Ovary (tissue), 9 donors: Measurements from ENCODE around the gene FAM149B1. TPM values are rescaled to one million over a fixed set of nuclear protein-coding genes. Genes with fewer than 3 reads are reported as not detected.

Source experiments
- DNase-seq, 5 donors: peaks; one replicate each; pipeline ENCODE4 v3.0.0-alpha.2; 2019 to 2020
- H3K27ac ChIP-seq, 2 donors: fragments of 200-600 bp; one replicate each; pipeline versions ENCODE4 v1.5.1 to v1.8.0; 2019 to 2022
- H3K27me3 ChIP-seq: fragments of 200-600 bp; one replicate; pipeline ENCODE4 v1.8.0; 2022
- H3K36me3 ChIP-seq: fragments of 200-600 bp; sonication (generic); one replicate; pipeline ENCODE4 v1.5.1; 2019
- H3K4me1 ChIP-seq: one replicate; pipeline ENCODE4 v1.8.1; 2013; ENCODE audit warnings: mild to moderate bottlenecking, moderate library complexity; ENCODE audit not compliant: insufficient read depth
- H3K4me3 ChIP-seq: fragments of 200-600 bp; sonication (generic); one replicate; pipeline ENCODE4 v1.5.1; 2017
- H3K9me3 ChIP-seq, 2 donors: fragments of 200-600 bp in 1 of 2; sonication (generic) in 1 of 2; one replicate each; pipeline versions ENCODE4 v1.5.1 to v1.8.1; 2013 to 2019; ENCODE audit warnings: mild to moderate bottlenecking in 1 of 2, moderate library complexity in 1 of 2
- EP300 ChIP-seq: sonication (generic); formaldehyde crosslinking; IDR thresholded peaks from one replicate; pipeline ENCODE4 v1.6.1; 2017; ENCODE audit warnings: antibody characterized with exemption
- POLR2A ChIP-seq: fragments of 450-650 bp; IDR thresholded peaks from one replicate; pipeline ENCODE4 v1.6.1; 2017; ENCODE audit warnings: antibody characterized with exemption, mild to moderate bottlenecking, moderate library complexity
- WGBS, 3 donors: extraction: QIAGEN DNeasy Blood & Tissue Kit in 1 of 3; methylation state at CpG; one replicate each; pipeline versions ENCODE4 v1.1.5 to v1.1.7; 2013 to 2017; 5-methylcytosine and 5-hydroxymethylcytosine counted together
- intact Hi-C, 4 donors: fragments of 100-400 bp; cut with DNase I; formaldehyde crosslinking; loops; one replicate each; pipeline versions ENCODE4 v1.11.0 to v1.15.1; 2022 to 2023
- polyA plus RNA-seq, 2 donors: library from polyadenylated mRNA; stranded (reverse); fragments of 200-250 nt in 1 of 2; fragments of 350-450 nt in 1 of 2; fragmentation: Illumina TruSeq in 1 of 2; extraction: RNeasy Lipid Tissue Mini Kit (QIAGEN cat#74804) in 1 of 2; gene quantifications; one replicate each; pipeline ENCODE4 v1.2.3, GENCODE V29; 2013 to 2014
- total RNA-seq, 7 donors: library from RNA; depleted of rRNA in 2 of 7; stranded (reverse); fragments of >200 nt in 2 of 7; fragmentation: NEBNext Ultra II Directional in 3 of 7; extraction: Animal tissue kit (Norgen Biotek cat#: 25700) in 3 of 7; gene quantifications; one replicate each; pipeline versions ENCODE4 v1.1.0 to v1.2.4, GENCODE V29; 2016 to 2023
- TF ChIP-seq, protein P1 (sequence below), 3 donors: fragments of 450-650 bp in 2 of 3; fragments of 200-600 bp in 1 of 3; IDR thresholded peaks; one replicate each; pipeline versions ENCODE4 v1.5.1 to v1.8.0; 2016 to 2022; ENCODE audit warnings: antibody characterized with exemption in 3 of 3, mild to moderate bottlenecking in 1 of 3
- donor health status: DM: no; HTN: no; CAD: no; lungs with moderate emphysema.
- donor health status: DM: no; HTN: no; CAD: no.
- donor health status: Bipolar disorder and iron deficiency.
- donor health status: DM: yes; HTN: yes; CAD: no.
- donor health status: DM: no; HTN: no; CAD: no.
- donor health status: DM: yes; HTN: yes; CAD: no.

The FAM149B1 gene
- total and polyA plus RNA-seq, 9 donors = 11.7 to 34.8 (median 23.2) TPM

DNA sequence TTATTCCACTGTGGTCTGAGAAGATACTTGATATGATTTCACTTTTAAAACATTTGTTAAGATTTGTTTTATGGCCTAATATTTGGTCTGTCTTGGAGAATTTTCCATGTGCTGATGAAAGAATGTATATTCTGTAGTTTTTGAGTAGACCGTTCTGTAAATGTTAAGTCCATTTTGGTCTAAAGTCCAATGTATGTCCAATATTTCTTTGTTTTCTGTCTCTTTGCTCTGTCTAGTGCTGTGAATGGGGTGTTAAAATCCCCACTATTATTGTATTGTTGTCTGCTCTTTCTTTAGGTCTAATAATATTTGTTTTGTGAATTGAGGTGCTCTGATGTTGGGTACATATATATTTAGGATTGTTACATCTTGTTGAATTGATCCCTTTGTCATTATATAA lies 47.8 kb downstream of the FAM149B1 start:
- H3K4me3 ChIP-seq = no peak overlapping the region
- no peak overlapping the region for H3K27ac ChIP-seq
- DNase-seq = no peak
- 87 to 100% (median 98%) methylated on average over 1 of the region's 1 CpG for WGBS, 3 donors
- no peaks in the 10 kb centered on the region for H3K4me1 ChIP-seq
- TF ChIP-seq POLR2A = no peak
- TF ChIP-seq, protein P1, sequence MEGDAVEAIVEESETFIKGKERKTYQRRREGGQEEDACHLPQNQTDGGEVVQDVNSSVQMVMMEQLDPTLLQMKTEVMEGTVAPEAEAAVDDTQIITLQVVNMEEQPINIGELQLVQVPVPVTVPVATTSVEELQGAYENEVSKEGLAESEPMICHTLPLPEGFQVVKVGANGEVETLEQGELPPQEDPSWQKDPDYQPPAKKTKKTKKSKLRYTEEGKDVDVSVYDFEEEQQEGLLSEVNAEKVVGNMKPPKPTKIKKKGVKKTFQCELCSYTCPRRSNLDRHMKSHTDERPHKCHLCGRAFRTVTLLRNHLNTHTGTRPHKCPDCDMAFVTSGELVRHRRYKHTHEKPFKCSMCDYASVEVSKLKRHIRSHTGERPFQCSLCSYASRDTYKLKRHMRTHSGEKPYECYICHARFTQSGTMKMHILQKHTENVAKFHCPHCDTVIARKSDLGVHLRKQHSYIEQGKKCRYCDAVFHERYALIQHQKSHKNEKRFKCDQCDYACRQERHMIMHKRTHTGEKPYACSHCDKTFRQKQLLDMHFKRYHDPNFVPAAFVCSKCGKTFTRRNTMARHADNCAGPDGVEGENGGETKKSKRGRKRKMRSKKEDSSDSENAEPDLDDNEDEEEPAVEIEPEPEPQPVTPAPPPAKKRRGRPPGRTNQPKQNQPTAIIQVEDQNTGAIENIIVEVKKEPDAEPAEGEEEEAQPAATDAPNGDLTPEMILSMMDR (IDR thresholded peaks at IDR 0.05) = no peak
- no peaks in the 10 kb centered on the region for H3K27me3 ChIP-seq
- H3K36me3 ChIP-seq = no peaks in the 10 kb centered on the region
- intact Hi-C loops = no loop called here
- no peaks in the 10 kb centered on the region for H3K9me3 ChIP-seq

DNA sequence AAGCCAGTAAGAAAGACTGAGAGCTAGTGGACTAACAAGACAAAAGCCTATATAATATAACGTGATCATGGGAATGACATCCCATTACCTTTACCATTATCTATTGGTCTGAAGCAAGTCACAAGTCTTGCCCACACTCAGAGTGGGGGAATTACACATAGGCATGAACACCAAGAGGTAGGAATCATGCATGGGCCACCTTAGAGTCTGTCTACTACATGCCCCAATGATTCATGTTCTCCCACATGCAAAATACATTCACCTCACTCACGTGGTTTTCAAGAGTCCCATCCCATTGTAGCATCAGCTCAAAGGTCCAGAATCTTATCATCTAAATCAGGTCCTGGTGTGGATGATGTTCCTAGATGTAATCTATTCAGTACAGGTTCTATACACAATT lies 49.7 kb downstream of the FAM149B1 start:
- no peaks in the 10 kb centered on the region for H3K9me3 ChIP-seq
- H3K4me1 ChIP-seq = no peaks in the 10 kb centered on the region
- H3K4me3 ChIP-seq = no peak overlapping the region
- WGBS, 3 donors = 97 to 100% (median 98%) methylated on average over 2 of the region's 2 CpGs
- no peak for DNase-seq
- TF ChIP-seq EP300 = no peak
- TF ChIP-seq, protein P1 (IDR thresholded peaks at IDR 0.05) = no peak
- TF ChIP-seq POLR2A = no peak
- intact Hi-C loops = no loop called here
- H3K27me3 ChIP-seq = no peaks in the 10 kb centered on the region
- no peaks in the 10 kb centered on the region for H3K36me3 ChIP-seq
- H3K27ac ChIP-seq = no peak overlapping the region

DNA sequence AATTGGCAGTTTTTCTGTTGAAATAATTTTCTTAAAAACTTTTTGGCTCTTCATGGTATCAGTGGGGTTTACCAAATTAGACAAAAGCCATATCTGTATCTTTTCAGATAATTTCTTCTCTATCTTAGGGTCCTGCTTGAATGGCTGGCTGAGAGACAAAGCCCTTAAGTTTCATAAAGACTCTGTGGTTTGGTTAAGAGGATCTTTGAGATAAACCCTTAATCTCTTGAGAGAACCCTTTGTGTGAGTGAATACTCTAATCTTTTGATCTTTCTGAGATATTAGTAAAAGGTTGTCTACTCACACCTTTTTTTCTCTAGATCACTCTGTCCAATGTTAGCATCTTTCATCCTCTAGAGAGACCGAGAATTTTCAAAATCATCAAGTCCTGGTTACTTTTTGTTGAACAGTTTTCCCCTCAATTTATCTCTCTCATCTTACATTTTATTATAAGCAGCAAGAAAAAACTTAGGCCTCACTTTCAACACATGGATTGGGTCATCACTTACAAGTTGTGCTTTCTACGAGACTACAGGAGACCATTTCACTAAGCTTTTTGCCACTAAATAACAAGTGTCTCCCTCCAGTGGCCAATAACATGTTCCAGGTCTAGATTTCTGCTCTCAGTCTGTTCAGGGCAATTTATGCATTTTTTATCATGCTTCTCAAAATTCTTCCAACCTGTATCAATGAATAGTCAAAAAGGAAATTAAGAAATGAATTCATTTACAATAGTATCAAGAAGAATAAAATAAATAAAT lies 50.7 kb downstream of the FAM149B1 start:
- WGBS, 3 donors = 87 to 97% (median 94%) methylated on average over 2 of the region's 2 CpGs
- intact Hi-C loops = no loop called here
- no peak for TF ChIP-seq POLR2A
- no peak for TF ChIP-seq EP300
- TF ChIP-seq, protein P1 (IDR thresholded peaks at IDR 0.05) = no peak
- Histone ChIP-seq H3K27ac (no peak overlapping the region), H3K4me1 (no peaks in the 10 kb centered on the region), H3K36me3 (no peaks in the 10 kb centered on the region), H3K4me3 (no peak overlapping the region), H3K9me3 (no peaks in the 10 kb centered on the region), H3K27me3 (no peaks in the 10 kb centered on the region)
- DNase-seq = no peak

DNA sequence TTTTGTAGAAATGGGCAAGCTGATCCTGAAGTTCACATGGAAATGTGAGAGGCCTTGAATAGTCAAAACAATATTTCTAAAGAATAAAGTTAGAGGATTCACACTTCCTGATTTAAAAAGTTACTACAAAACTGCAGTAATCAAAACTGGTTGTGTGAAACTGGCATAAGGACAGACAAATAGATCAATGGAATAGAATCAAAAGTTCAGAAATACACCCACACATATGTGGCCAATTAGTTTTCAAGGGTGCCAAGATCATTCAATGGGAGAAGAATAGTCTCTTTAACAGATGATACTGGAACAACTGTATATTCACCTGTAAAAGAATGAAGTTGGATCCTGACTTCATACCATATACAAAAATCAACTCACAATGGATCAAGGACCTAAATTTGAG lies 51.5 kb downstream of the FAM149B1 start:
- no peaks in the 10 kb centered on the region for H3K9me3 ChIP-seq
- TF ChIP-seq, protein P1 (IDR thresholded peaks at IDR 0.05) = no peak
- no peak for TF ChIP-seq POLR2A
- no peak for TF ChIP-seq EP300
- intact Hi-C loops = no loop called here
- H3K27ac ChIP-seq = no peak overlapping the region
- no peaks in the 10 kb centered on the region for H3K27me3 ChIP-seq
- H3K4me1 ChIP-seq = no peaks in the 10 kb centered on the region
- H3K4me3 ChIP-seq = no peak overlapping the region
- H3K36me3 ChIP-seq = no peaks in the 10 kb centered on the region
- DNase-seq = no peak
